Breast epithelium (tissue), 3 donors: Measurements from ENCODE around the gene CD1B.
"Not testable (repeated sequence)": the region's sequence is repeated elsewhere in the genome, so short reads cannot be mapped to it uniquely, and the experiment has no call there.

Experiments
- CTCF ChIP-seq, 3 donors: fragments of 450-650 bp; IDR thresholded peaks; one replicate each; pipeline ENCODE4 v1.5.1; 2016 to 2017; ENCODE audit warnings: antibody characterized with exemption in 3 of 3, mild to moderate bottlenecking in 3 of 3, moderate library complexity in 3 of 3
- POLR2A ChIP-seq: fragments of 450-650 bp; IDR thresholded peaks from one replicate; pipeline ENCODE4 v1.6.1; 2016; ENCODE audit warnings: antibody characterized with exemption, mild to moderate bottlenecking, moderate library complexity

GRCh38 chr1:158348946-158349345 is 17.6 kb upstream of the CD1B start:
- TF ChIP-seq CTCF (IDR thresholded peaks at IDR 0.05); POLR2A: not testable (repeated sequence)
